IMR-90 (cell line): Measurements from ENCODE around the gene ZNF610. TPM values are rescaled to one million over a fixed set of nuclear protein-coding genes. Genes with fewer than 3 reads are reported as not detected.

Experiments used
- ATAC-seq: fragments of 200-7000 bp; cut with Tn5 transposase; 2 replicates; pipeline ENCODE4 v1.9.1; 2020; ENCODE audit warnings: low read depth, mild to moderate bottlenecking, moderate library complexity
- BruUV-seq: library from RNA; stranded (reverse); fragments of 400-500 nt; replicated peaks from 2 replicates; lab custom pipeline; 2021; lab: Mats Ljungman, UMichigan
- CTCF ChIA-PET: fragments of 300-600 bp; formaldehyde crosslinking; extraction: SDS; loops from one replicate; lab custom pipeline; 2021; ENCODE audit warnings: antibody characterized with exemption; lab: Yijun Ruan, JAX
- POLR2A ChIA-PET: fragments of 300-600 bp; sonication (Branson Sonifier 250); formaldehyde crosslinking; loops from one replicate; lab custom pipeline; 2022; ENCODE audit warnings: antibody characterized with exemption; ENCODE audit not compliant: unreplicated experiment; lab: Charles Lee
- DNase-seq: peaks from one replicate; pipeline ENCODE4 v3.0.0; 2013
- H2AFZ ChIP-seq: replicated peaks from 2 replicates; pipeline ENCODE3; 2013; ENCODE audit warnings: low read length, mild to moderate bottlenecking; ENCODE audit not compliant: poor library complexity
- H2AK5ac ChIP-seq: 2 replicates; pipeline ENCODE4 v1.6.1; 2013; ENCODE audit warnings: low read depth, low read length, inconsistent platforms
- H2AK9ac ChIP-seq: replicated peaks from 2 replicates; pipeline ENCODE3; 2013; ENCODE audit warnings: mild to moderate bottlenecking, low read depth, low read length, moderate library complexity; ENCODE audit not compliant: poor library complexity
- H2BK120ac ChIP-seq: 2 replicates; pipeline ENCODE4 v1.6.1; 2013; ENCODE audit warnings: low read depth, low read length, inconsistent platforms
- H2BK15ac ChIP-seq: 3 replicates; pipeline ENCODE4 v1.6.1; 2013; ENCODE audit warnings: low read depth, low read length, inconsistent platforms
- H2BK20ac ChIP-seq: 2 replicates; pipeline ENCODE4 v1.6.1; 2013; ENCODE audit warnings: low read depth, mild to moderate bottlenecking, inconsistent platforms, low read length, moderate library complexity
- H2BK5ac ChIP-seq: 2 replicates; pipeline ENCODE4 v1.6.1; 2013; ENCODE audit warnings: mild to moderate bottlenecking, low read depth, low read length, inconsistent platforms; ENCODE audit not compliant: poor library complexity, severe bottlenecking
- H3K14ac ChIP-seq: replicated peaks from 2 replicates; pipeline ENCODE4 v1.6.1; 2013; ENCODE audit warnings: low read depth, low read length, inconsistent platforms
- H3K18ac ChIP-seq: 2 replicates; pipeline ENCODE4 v1.6.1; 2013; ENCODE audit warnings: low read depth, low read length, control low read depth
- H3K23ac ChIP-seq: 2 replicates; pipeline ENCODE4 v1.6.1; 2013; ENCODE audit warnings: low read depth, low read length, inconsistent platforms
- H3K27ac ChIP-seq: 2 replicates; pipeline ENCODE4 v1.5.1; 2013; ENCODE audit warnings: mild to moderate bottlenecking, control low read depth, low read length; ENCODE audit not compliant: insufficient read depth
- H3K27me3 ChIP-seq: 2 replicates; pipeline ENCODE4 v1.6.1; 2013; ENCODE audit warnings: low read length; ENCODE audit not compliant: control insufficient read depth, insufficient read depth
- H3K36me3 ChIP-seq: 2 replicates; pipeline ENCODE4 v1.6.1; 2013; ENCODE audit warnings: low read length, mixed read lengths; ENCODE audit not compliant: control insufficient read depth, insufficient read depth
- H3K4ac ChIP-seq: 2 replicates; pipeline ENCODE4 v1.6.1; 2013; ENCODE audit warnings: low read depth, low read length, inconsistent platforms
- H3K4me1 ChIP-seq: 2 replicates; pipeline ENCODE4 v1.6.1; 2013; ENCODE audit warnings: low read length, mixed read lengths; ENCODE audit not compliant: control insufficient read depth, insufficient read depth
- H3K4me2 ChIP-seq: 2 replicates; pipeline ENCODE4 v1.6.1; 2013; ENCODE audit warnings: low read depth, mild to moderate bottlenecking, control low read depth, low read length, moderate library complexity
- H3K4me3 ChIP-seq: 2 replicates; pipeline ENCODE4 v1.5.1; 2013; ENCODE audit warnings: low read depth, mild to moderate bottlenecking, control low read depth, low read length, moderate library complexity; ENCODE audit not compliant: insufficient read depth
- H3K56ac ChIP-seq: 2 replicates; pipeline ENCODE4 v1.6.1; 2013; ENCODE audit warnings: low read length, inconsistent platforms; ENCODE audit not compliant: insufficient read depth; ENCODE audit errors: extremely low read depth
- H3K79me1 ChIP-seq, 2 experiments: 2 replicates each; pipeline ENCODE4 v1.6.1; 2013; ENCODE audit warnings: low read length in 2 of 2, inconsistent platforms in 1 of 2, low read depth in 1 of 2
- H3K9ac ChIP-seq: 2 replicates; pipeline ENCODE4 v1.6.1; 2013; ENCODE audit warnings: low read depth, low read length, control low read depth
- H3K9me1 ChIP-seq: 2 replicates; pipeline ENCODE4 v1.6.1; 2013; ENCODE audit warnings: low read length, inconsistent platforms; ENCODE audit not compliant: insufficient read depth
- H3K9me3 ChIP-seq: 2 replicates; pipeline ENCODE4 v1.6.1; 2013; ENCODE audit warnings: low read length; ENCODE audit not compliant: control insufficient read depth, insufficient read depth
- H4K20me1 ChIP-seq: 2 replicates; pipeline ENCODE4 v1.6.1; 2013; ENCODE audit warnings: low read length, inconsistent platforms; ENCODE audit not compliant: insufficient read depth
- H4K5ac ChIP-seq: 2 replicates; pipeline ENCODE4 v1.6.1; 2013; ENCODE audit warnings: mild to moderate bottlenecking, low read depth, low read length, control low read depth
- H4K8ac ChIP-seq, 2 experiments: 2 replicates each; pipeline ENCODE4 v1.6.1; 2013; ENCODE audit warnings: low read depth in 2 of 2, low read length in 2 of 2, control low read depth in 1 of 2, inconsistent platforms in 1 of 2
- H4K91ac ChIP-seq: 2 replicates; pipeline ENCODE4 v1.6.1; 2013; ENCODE audit warnings: low read depth, low read length, inconsistent platforms; ENCODE audit not compliant: insufficient read depth
- FOS ChIP-seq: fragments of 150-350 bp; IDR thresholded peaks from 2 replicates; pipeline ENCODE4 v1.6.1; 2016; ENCODE audit warnings: low read depth, low read length
- SMC3 ChIP-seq: fragments of 150-350 bp; IDR thresholded peaks from 2 replicates; pipeline ENCODE4 v1.6.1; 2016; ENCODE audit warnings: low read depth, mild to moderate bottlenecking, antibody characterized with exemption, low read length, moderate library complexity
- WGBS, 2 experiments: methylation state at CpG; one replicate each; pipeline versions ENCODE4 v1.1.5 to v1.1.7; 2013; ENCODE audit warnings: missing lambda C conversion rate in 2 of 2; ENCODE audit not compliant: insufficient read length in 1 of 2; ENCODE audit errors: extremely low coverage in 2 of 2; 5-methylcytosine and 5-hydroxymethylcytosine counted together
- dilution Hi-C: fragments of 300-500 bp; cut with HindIII; formaldehyde crosslinking; loops from one replicate; pipeline ENCODE4 v1.14.3; 2018; ENCODE audit warnings: low sequenced_read_pairs; ENCODE audit not compliant: unreplicated experiment
- in situ Hi-C: fragments of 300-500 bp; cut with MboI; formaldehyde crosslinking; loops from 3 replicates; pipeline ENCODE4 v1.14.3; 2019; ENCODE audit warnings: low sequenced_read_pairs, inconsistent platforms, mixed read lengths
- intact Hi-C: fragments of 100-400 bp; cut with micrococcal nuclease; formaldehyde crosslinking; loops from 2 replicates; pipeline ENCODE4 v1.10.0; 2022
- polyA plus RNA-seq, 3 experiments: library from polyadenylated mRNA; depleted of rRNA; stranded (reverse); fragments of >200 nt; gene quantifications; 2 replicates each; pipeline ENCODE4 v1.2.3, GENCODE V29; 2012; ENCODE audit warnings: low replicate concordance in 1 of 3
- total RNA-seq: library from RNA; depleted of rRNA; stranded (reverse); fragments of >200 nt; gene quantifications from 2 replicates; pipeline ENCODE4 v1.2.3, GENCODE V29; 2012

The ZNF610 gene
- total and polyA plus RNA-seq, 2 of the 4 experiments (the other 2 are of a cell fraction), result 1.6 to 3.6 TPM

DNA sequence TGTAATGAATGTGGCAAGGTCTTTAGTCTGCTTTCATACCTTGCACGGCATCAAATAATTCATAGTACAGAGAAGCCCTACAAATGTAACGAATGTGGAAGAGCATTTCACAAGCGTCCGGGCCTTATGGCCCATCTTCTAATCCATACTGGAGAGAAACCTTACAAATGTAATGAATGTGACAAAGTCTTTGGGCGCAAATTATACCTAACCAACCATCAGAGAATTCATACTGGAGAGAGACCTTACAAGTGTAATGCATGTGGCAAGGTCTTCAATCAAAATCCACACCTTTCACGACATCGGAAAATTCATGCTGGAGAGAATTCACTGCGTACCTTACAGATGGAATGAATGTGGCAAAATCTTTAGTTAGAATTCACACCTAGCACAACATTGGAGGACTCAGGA is 30.4 kb downstream of the ZNF610 start:
- H3K9me1 ChIP-seq, result no peaks in the 10 kb centered on the region
- no peak overlapping the region for H2AK5ac ChIP-seq
- no peak overlapping the region for H2BK5ac ChIP-seq
- H3K4me1 ChIP-seq, result no peaks in the 10 kb centered on the region
- no peak overlapping the region for H4K91ac ChIP-seq
- dilution Hi-C loops (no loop called here), intact Hi-C loops (no loop called here), in situ Hi-C loops (no loop called here)
- peaks cover 17% of the 10 kb centered on the region for H3K36me3 ChIP-seq
- H3K79me1 ChIP-seq, result peaks cover 6 to 7% of the 10 kb centered on the region in 2 experiments; a peak in 3 of 4 replicates
- no peak overlapping the region for H3K23ac ChIP-seq
- no CpG with 5 or more reads among the region's 8 CpGs for WGBS, 2 experiments
- H3K4me3 ChIP-seq, result no peak overlapping the region
- DNase-seq (no peak), ATAC-seq (no peak)
- H4K8ac ChIP-seq, result no peak overlapping the region
- no peak overlapping the region for H2AFZ ChIP-seq
- no peak overlapping the region for H4K5ac ChIP-seq
- H2BK20ac ChIP-seq, result no peak overlapping the region
- POLR2A ChIA-PET, result no interaction called here
- no peak overlapping the region for H3K27ac ChIP-seq
- H3K14ac ChIP-seq, result no peak overlapping the region
- no peak overlapping the region for H2BK15ac ChIP-seq
- no TSS peak for BruUV-seq
- no peak overlapping the region for H2AK9ac ChIP-seq
- no peak overlapping the region for H3K56ac ChIP-seq
- no peaks in the 10 kb centered on the region for H3K27me3 ChIP-seq
- no peak overlapping the region for H3K4me2 ChIP-seq
- H3K9me3 ChIP-seq, result peaks cover 52% of the 10 kb centered on the region
- H3K18ac ChIP-seq, result no peak overlapping the region
- H4K20me1 ChIP-seq, result no peaks in the 10 kb centered on the region
- no peak overlapping the region for H3K9ac ChIP-seq
- no peak overlapping the region for H3K4ac ChIP-seq
- no peak overlapping the region for H2BK120ac ChIP-seq
- no peak for TF ChIP-seq SMC3
- no peak for TF ChIP-seq FOS
- CTCF ChIA-PET, result no interaction called here
